DMS153 treated with DMSO at 0.1 percent for 48 hours (cell line): ENCODE data around the gene SCYL2.
"Not testable (repeated sequence)": the region's sequence is repeated elsewhere in the genome, so short reads cannot be mapped to it uniquely, and the experiment has no call there.

Experiments
- DNase-seq: peaks from one replicate; lab custom pipeline; 2025; ENCODE audit not compliant: unreplicated experiment; lab: John Stamatoyannopoulos, UW

SCYL2 gene

GRCh38 chr12:100265107-100265506 is 1.9 kb upstream of the SCYL2 start:
- DNase-seq, result not testable (repeated sequence)

- DNase-seq, result peak; percentile 28
Measured at GRCh38 chr12:100265732-100266584, 1.0 kb upstream of the SCYL2 start.

- DNase-seq, result no peak
Measured at GRCh38 chr12:100266585-100266834, 467 bp upstream of the SCYL2 start.

- no peak for DNase-seq
Measured at GRCh38 chr12:100267603-100268281, 765 bp downstream of the SCYL2 start.

- DNase-seq, result no peak
Measured at GRCh38 chr12:100268835-100269564, 2.0 kb downstream of the SCYL2 start.

GRCh38 chr12:100273782-100274181 is 6.8 kb downstream of the SCYL2 start:
- no peak for DNase-seq

- no peak for DNase-seq
Measured at GRCh38 chr12:100274291-100274690, 7.3 kb downstream of the SCYL2 start.

- no peak for DNase-seq
Measured at GRCh38 chr12:100279159-100279558, 12.2 kb downstream of the SCYL2 start.

- DNase-seq, result no peak
Measured at GRCh38 chr12:100279607-100280244, 12.7 kb downstream of the SCYL2 start.

- DNase-seq, result not testable (repeated sequence)
Measured at GRCh38 chr12:100284556-100284955, 17.6 kb downstream of the SCYL2 start.

- DNase-seq, result no peak
Measured at GRCh38 chr12:100289038-100289437, 22.1 kb downstream of the SCYL2 start.

- no peak for DNase-seq
Measured at GRCh38 chr12:100290016-100290415, 23.0 kb downstream of the SCYL2 start.

- no peak for DNase-seq
Measured at GRCh38 chr12:100293017-100293416, 26.0 kb downstream of the SCYL2 start.

- DNase-seq, result not testable (repeated sequence)
Measured at GRCh38 chr12:100294366-100294765, 27.4 kb downstream of the SCYL2 start.

- no peak for DNase-seq
Measured at GRCh38 chr12:100295764-100296555, 29.0 kb downstream of the SCYL2 start.

GRCh38 chr12:100302081-100302480 is 35.1 kb downstream of the SCYL2 start:
- DNase-seq, result no peak

- no peak for DNase-seq
Measured at GRCh38 chr12:100303831-100304230, 36.9 kb downstream of the SCYL2 start.

GRCh38 chr12:100304334-100304733 is 37.4 kb downstream of the SCYL2 start:
- not testable (repeated sequence) for DNase-seq

GRCh38 chr12:100308138-100308537 is 41.2 kb downstream of the SCYL2 start:
- DNase-seq, result not testable (repeated sequence)

GRCh38 chr12:100311317-100311716 is 44.3 kb downstream of the SCYL2 start:
- DNase-seq, result no peak

GRCh38 chr12:100317371-100317770 is 50.4 kb downstream of the SCYL2 start:
- DNase-seq, result no peak
